Fibroblast of the conjunctiva (primary cell): ENCODE data around the gene SLC25A26.

Source experiments
- DNase-seq: peaks from one replicate; pipeline ENCODE4 v3.0.0-alpha.2; 2010; ENCODE audit warnings: low read depth

Gene SLC25A26

DNA sequence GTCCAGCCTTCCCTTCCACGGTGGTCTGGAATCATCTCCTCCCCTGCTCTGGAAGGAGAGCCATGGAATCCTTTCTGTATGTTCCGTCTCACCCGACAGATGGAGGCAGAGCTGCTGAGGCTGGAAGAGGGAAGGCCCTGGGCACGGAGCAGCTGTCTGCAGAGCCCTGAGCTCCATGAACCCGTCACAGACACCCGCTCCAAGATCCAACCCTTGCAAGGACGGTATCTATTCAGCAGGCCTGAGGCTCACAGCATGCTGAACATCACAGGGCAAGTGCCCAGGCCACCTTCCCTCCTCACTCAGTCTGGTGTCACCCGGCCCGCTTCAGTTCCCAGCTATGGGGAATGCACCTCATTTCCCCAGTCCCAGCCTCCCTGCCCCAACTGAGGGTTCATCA is 176.1 kb downstream of the SLC25A26 start:
- no peak for DNase-seq

DNA sequence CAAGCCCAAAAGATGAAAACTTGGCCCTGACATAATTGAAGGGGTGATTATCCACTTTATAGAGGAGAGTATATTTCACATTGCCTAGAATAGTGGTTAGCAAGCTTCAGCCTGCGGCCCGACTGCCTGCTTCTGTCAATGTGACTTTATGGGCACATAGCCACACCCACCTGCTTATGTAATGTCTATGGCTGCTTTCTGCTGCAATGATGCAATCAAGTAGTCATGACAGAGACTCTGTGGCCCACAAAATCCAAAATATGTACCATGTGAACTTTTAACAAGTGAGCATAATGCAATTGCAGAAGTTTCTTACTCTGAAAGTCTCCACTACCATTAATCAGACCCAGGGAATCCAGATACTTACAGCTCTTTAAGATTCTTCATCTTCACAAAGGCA is 176.9 kb downstream of the SLC25A26 start:
- no peak for DNase-seq

DNA sequence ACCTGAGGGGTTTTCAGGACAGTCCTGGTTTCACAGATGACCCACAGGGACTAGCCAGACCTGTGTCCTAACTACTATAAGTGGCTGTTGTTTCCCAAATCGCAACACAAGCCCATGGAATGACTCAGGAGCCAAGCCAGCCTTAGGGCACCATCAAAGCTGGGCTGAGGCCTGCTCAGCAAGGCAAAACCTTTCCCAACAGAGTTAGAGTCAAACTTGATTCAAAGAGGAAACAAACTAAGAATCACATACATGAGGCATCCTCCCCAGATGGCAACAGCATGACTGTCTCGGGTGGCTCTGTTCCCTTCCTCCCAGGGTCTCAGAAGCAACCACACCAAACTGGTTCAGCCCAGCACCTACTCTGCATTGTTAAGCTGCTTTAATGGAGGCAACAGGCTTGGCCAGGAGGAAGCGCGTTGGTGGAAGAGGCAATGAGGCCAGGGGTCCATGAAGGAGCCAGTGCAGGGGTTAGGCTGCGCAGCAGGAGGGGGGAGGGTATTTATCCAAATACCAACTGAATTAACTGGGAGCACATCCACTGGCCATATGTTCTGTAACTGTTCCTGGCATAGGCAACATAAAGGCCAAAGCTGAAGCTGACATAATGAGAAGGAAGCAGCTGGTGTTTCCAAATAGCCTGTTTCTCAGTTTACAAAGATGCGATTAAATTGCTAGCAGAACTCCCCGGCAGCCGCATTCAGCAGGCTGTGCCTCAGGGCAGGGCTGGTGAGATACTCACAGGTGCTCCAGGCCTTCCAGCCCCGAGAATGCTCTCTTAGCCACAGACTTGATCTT is 177.6 kb downstream of the SLC25A26 start:
- DNase-seq = no peak

DNA sequence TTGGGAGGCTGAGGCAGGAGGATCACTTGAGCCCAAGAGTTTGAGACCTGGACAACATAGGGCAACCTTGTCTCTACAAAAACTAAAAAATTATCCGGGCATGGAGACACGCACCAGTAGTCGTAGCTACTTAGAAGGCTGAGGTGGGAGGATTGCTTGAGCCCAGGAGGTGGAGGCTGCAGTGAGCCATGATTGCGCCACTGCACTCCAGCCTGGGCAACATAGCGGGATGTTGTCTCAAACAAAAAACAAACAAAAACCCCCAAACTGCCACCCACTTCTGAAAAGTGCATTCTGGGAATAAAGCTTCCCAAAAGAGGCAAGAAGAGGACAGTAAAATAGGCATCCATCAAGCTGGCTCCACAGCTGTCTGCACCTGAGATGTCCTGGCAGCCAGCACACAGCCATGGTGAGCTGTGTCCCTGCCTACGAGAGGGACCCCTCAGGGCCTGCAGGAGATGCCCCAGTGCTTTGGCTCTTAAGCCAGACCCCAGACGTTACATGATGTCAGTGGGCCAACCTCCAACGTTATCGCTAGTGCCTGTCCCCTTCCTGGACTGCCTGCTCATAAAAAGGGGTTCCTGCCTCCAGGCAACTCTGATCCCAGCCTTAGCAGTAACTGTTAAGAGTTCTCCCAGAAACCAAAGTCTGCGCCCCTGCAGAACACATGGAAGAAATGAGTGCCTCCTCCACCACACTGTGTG is 178.9 kb downstream of the SLC25A26 start:
- DNase-seq = no peak

DNA sequence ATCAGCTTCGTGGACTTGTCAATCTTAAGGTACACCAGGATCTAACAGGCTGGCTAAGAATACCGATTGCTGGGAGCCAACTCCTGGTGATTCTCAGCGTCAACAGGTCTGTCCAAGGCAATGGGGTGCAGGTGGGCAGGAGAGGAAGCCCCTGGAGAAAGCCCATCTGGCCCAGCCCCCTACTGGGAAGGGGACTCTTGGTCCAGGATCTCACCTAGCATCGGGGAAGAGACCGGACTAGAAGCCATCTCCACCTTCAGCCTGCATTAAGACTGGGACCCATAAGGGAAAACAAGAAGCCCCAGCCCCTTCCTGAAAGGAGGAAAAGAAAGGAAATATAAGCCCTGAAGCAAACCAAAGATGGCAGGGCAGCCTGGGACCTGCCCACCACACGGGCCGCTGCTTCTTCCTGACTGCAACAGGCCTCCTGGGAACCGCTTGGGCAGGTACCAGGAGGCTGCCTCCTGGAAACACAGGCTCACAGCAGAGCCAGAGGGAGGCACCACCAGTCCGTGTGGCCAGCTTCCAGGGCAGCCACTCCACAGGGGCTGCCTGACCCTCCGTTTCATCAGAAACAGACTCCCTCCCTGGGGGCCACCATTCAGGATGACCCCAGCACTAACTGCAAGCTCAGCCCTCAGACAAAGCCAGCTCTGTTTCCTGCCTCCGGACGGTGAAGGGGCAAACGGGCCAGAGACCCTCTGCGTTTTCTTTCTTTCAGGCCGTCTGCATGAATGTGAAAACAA is 179.8 kb downstream of the SLC25A26 start:
- DNase-seq = no peak

DNA sequence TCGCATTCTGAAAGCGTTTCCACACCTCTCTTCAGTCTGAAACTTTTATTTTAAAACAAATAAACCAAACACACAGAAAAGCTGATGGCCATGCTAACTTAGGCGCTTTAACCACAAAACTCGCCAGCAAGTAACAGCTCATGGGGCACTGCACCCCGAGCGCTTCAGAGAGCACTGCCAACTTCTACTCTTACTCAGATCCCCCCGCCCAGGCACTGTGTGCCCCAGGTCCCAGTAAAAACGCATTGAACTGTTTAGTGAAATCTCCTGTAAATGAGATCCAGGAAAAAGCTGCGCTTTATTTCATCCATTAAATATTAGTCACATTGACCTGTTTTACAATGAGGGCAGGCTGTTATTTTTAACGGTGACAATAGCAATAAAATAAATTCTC is 180.4 kb downstream of the SLC25A26 start:
- DNase-seq = no peak

DNA sequence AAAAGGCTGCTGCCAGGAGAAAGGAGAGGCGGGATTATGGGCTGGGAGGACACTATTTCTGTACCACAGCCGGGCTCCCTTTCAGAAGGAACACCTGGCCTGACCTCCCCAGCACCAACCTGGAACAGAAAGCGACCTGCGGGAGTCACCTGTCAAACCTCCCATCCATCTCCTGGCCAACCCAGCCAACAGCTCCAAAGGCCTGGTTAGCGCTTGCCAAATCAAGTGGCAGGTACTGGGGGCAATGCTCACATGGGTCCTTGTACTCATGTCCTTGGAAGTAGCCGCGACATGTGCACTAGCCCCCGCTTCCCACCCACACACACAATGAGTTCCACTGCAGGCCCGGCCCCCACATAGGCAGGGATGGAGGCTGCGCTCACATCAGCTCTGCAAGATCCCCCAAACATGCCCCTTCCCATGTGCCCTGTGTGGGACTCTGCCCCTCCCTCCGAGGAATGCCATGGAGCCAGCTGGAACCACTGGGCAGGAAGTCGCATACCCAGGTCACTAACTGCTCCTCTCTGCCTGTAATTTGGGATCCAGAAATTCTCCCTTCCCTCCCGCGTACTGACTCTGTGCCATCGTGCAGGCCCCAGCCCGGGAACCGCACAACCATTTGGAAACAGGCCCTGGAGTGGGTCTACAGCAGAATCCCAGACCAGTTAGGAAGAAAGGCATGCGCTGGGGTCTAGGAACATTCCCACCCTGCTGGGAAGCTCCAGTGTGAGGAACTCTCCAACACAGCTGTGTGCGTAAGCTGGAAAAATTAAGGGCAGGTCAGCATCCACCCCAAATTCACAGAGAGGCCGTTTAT is 181.1 kb downstream of the SLC25A26 start:
- DNase-seq = no peak

DNA sequence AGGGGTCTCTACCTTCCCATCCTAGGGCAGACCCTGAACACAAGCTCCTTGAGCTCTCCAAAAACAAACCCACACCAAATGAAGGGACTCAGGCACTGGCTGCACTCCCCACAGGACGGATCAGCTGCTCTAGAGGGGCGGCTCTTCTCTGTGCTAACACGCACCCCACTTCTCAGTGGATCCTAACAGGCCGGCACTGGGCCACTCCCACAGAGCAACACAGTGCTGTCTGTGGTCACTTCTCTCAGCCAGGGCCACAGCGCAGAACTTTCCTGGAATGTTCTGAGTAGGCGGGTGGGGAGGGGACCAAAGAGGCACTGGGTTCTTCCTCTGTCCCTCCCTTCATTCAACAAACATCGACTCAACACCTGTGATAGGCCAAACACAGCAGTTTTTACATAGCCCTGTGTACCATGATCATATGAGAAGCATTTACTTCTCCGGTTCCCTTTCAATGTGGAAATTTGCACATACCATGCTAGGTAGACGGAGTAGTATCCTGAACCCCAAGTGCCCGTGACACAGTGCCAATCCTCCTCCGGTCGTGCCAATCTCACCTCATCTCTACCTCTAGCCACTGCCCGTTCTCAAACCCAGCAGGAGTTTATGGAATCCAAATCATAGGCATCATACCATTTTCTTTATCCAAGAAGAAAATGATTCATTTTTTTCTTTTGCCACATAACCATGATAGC is 181.9 kb downstream of the SLC25A26 start:
- DNase-seq = no peak

DNA sequence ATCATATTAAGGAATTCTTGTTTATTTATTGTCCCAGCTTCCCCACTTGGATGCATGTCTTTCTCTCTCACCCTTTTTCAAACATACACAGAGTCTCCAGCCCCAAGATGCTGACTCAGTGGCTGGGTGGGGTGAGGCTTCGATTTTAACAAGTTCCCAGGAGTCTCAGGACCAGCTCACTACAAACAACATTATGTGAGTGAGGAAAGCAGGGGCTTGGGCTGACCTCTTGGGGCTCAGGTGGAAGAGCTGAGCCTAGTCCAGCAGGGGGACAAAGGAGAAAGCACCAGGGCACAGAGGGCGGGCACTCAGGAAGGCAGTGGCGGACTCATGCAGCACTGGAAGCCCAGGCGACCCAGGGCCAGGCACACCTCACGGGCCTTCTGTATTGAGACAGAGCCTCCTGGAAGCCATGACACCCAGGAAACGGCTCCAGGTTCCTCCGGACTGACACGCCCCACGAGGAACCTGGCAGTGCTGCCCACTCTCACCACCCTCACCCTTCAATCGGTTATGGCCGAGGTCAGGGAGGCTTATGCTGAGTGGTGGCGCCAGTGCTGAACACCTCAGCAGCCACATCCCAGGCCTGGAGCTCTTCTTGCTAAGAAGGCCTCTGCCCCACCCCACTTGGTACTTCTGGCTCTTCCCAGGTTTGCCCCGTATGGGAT is 182.7 kb downstream of the SLC25A26 start:
- no peak for DNase-seq

DNA sequence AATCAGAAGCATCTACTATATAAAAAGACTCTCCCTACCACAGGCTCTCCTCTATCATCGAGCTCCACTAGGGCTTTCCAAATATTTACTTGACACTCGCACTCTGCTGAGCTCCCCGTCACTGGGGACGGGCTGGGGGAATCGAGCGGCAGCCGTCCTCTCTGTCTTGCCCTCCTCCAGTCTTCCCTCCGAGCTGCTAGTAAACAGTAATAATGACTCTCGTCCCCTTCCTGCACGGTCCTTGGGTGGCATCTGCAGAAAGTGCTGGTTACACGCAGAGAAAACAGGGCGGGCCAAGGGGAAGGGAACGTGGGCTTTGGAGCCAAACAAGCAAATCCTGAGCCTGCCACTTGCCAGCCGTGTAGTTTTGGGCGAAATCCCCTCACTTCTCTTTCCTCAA is 183.4 kb downstream of the SLC25A26 start:
- no peak for DNase-seq

DNA sequence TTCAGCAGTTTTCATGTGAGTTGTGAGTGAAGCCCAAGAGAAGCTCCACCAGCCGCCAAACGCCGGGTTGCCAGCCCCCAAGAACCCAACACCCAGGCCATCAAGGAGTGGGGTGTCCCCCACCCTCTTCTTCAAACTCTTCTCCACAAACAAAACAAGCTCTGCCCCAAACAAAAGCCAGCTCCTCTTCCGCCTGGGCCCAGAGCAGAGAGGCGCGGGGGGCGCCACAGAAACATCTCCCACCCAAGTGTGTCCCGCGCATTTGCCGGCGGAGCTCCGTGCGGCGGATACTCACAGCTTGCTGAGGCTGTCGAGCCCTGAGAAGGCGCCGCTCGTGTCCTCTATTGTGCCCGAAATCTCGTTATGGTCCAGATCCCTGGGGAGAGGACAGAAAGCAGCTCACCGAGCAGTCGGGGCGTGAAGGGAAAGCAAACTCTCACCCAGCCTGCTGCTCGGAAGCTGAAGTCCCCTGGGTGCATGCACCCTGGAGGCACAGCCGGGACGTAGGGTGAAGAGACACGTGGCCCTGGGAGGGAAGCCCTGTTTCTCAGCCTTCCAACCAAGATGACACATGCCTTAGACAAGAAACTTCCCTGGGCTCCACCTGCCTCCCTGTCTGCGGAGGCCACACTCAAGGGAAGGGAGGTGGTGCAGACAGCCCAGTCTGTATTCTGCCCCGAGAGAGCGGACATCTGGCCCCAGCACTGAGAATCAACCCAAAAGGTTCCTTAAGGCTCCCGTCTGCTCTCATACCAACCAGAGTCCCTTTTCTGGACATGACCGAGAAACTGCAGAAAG is 184.3 kb downstream of the SLC25A26 start:
- no peak for DNase-seq

DNA sequence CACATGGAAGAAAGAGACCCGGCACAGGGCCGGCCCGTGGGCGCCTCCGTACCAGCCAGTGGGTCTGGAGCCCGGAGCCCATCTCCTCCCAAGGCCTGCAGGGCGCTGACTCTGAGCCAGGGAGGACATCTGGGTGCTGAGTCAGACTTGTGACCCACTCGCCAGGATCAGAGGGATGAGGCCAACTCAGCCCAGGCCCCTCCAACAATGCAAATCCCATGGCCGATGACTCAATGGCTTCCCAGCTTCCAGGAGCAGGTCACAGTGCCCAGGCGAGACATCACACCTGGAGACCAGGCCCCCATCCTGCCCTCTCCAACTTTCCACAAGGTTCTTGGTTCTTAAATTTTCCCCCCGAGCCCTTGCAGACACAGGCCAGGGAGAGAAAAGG is 184.9 kb downstream of the SLC25A26 start:
- no peak for DNase-seq

DNA sequence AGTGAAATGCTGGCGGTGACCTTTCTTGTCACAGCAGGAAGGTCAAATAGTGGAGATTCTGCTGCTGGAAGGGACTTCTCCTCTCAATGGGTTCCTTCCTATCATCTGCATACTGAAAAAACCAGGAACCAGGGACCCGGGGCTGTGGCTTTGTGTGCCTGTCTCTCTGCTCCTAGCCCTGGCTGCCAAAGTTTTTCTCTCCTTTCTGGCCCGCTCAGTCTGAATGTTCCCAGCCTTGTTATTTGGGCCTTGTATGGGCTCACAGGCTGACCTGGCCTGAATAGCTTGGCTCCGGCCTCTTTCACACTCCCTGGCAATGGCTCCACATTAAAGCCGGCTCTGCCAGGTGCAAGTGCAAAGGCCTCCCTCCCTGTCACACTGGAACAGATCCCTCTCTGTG is 185.4 kb downstream of the SLC25A26 start:
- DNase-seq = no peak

DNA sequence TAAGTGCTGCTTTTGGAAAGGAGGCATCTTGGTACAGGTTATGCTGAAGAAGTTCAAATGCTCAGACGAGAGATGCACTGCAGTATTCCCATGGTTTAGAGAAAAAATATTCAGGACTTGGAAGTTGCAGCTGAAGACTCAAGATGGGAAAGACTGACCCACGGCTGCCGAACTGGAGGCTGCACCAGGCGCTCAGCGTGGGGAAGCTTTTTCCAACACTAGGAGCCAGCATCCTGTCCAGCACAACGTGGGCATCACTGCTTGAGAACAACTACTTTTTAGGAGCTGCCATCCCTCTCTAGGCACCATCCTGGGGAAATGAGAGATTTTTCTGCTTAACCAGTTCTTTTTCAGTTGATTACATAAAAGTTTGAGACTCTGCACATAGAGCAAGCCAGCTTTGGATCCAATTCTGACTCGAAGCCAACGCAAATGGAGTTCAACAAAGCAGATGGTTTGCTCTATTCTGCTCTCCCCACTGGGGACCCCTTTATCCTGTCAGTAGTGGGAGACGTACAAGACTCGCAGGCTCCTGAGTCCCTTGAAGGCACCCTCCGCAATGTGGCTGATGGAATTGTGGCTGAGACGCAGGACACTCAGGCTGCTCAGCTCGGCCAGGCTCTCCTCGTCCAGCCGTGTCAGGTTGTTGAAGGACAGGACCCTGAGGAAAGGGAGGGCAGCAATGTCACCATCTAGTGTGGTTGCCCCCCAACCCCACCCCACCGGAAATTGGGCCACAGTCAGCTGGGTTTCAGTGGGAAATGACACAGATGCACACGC is 186.2 kb downstream of the SLC25A26 start:
- no peak for DNase-seq

DNA sequence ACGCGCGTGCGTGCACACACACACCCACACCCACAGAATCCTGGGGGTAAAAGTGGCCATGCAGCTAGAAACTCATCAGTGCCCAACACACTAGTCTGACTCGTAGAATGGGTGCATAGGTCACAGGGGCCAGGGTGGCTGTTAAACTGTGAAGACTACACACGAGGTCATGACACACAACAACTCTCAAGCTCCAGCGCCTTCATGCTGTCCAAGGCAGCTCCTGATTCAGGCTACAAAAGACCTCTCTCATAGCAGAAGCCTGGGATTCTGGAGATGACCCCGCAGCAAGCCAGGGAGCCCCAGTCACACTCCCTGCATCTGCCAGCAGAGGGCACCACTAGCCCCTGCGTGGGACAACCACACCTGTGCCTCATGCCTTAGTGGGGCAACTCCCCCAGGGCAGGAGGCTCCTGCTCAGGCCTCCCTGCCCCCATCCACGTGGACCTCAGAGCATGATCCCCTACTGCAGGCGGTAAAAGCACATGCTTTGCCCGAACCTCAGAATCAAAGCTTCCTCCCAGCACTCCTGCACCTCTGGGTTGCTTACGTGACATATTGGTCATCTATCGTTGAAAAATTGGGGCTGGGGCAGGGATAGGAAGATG is 186.9 kb downstream of the SLC25A26 start:
- no peak for DNase-seq

DNA sequence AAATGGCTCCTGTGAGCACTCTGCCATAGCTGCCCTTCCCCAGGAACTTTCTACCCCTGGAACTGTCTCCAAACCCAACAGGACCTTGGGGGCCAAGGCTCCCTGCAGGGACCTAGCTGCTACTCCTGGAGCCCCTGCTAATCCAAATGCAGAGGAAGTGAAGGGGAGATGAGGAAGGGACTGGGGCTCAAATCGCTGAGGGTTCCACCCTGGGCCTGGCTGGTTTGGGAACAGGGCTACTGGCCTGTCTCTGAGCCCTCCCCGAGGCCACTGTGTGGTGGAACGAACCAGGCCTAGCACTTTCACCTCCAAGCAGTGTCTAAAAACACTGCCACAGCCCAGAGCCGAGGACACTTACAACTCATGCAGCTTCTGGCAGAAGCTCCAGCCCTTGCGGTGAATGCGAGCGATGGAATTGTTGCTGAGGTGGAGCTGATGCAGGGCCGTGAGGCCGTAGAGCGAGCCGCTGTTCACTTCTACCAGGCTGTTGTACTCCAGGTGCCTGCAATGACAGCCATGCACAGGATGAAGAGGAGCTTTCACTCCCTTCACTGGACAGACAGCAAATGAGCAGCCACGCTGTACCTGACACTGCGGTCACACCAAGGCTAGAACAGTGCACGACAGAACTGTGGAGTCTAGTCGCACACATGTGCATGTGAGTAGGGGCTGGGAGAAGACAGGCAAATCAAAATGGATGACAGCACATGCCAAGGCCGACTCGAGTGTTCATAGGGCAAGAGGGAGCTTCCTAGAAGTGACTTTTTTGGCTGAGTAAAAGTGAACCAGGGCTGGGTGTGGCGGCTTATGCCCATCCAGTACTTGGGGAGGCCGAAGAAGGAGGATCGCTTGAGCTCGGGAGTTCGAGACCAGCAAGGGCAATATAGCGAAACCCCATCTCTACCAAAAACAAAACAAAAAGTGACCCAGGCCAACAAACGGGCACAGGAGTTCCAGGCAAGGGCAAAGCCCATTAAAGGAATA is 189.3 kb downstream of the SLC25A26 start:
- DNase-seq = no peak

DNA sequence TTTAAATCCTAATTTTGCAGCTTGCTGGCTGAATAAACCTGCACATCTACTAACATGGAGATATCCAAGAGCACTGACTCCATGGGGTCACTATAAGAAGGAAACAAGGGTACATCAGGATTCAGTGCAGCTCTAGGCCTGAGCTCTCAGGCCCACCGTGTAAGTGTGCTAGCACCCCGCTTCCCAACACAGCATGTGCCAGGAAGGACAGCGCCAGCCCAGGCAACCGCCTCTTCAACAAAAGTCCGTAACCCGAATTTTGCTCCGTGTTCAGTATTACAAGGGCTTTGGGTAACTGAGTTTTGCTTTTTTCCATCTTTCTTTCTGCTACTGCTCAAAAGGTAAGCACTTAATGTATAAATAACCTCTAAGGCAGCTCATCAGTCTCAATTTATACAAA is 190.2 kb downstream of the SLC25A26 start:
- DNase-seq = no peak

DNA sequence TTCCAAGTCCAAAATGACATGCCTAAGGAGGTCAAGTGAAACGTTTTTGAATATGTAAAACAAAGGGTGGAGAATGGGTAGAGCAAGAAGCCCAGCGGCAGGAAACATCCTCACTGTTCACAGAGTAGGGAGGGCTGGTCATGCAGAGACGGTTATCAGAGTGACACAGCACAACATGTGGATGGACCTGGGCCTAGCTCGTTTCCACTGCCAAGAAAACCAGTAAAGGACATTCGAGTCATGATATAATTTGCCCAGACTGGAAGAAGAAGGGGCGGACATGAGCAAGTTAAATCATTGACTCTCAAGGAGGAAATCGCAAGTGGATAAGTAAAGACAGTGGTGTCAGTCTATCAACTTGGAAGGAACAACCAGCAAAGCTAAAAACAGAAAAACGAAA is 190.7 kb downstream of the SLC25A26 start:
- DNase-seq = no peak
